Esophagus muscularis mucosa (tissue), 4 donors: ENCODE results near the gene CIDEB. TPM values are rescaled to one million over a fixed set of nuclear protein-coding genes. Genes with fewer than 3 reads are reported as not detected.

Source experiments
- DNase-seq: peaks from one replicate; pipeline ENCODE4 v3.0.0-alpha.2; 2017; ENCODE audit errors: extremely low spot score
- H3K27ac ChIP-seq, 4 donors: fragments of 200-600 bp; sonication (generic); replicated peaks in 1 of 4; 1 replicate in 3 of 4; 2 replicates in 1 of 4; pipeline ENCODE4 v1.5.1; 2016 to 2019; ENCODE audit warnings: mild to moderate bottlenecking in 1 of 4
- H3K27me3 ChIP-seq, 4 donors: fragments of 200-600 bp; sonication (generic); one replicate each; pipeline versions ENCODE4 v1.5.1 to v1.6.0; 2016 to 2019
- H3K36me3 ChIP-seq, 4 donors: fragments of 200-600 bp; sonication (generic); one replicate each; pipeline ENCODE4 v1.5.1; 2016 to 2019
- H3K4me1 ChIP-seq, 4 donors: fragments of 200-600 bp; sonication (generic); one replicate each; pipeline ENCODE4 v1.5.1; 2016 to 2019
- H3K4me3 ChIP-seq, 4 donors: fragments of 200-600 bp; sonication (generic); 1 replicate in 2 of 4; 2 replicates in 2 of 4; pipeline ENCODE4 v1.5.1; 2016 to 2019; ENCODE audit warnings: mild to moderate bottlenecking in 4 of 4, moderate library complexity in 1 of 4
- H3K9me3 ChIP-seq, 4 donors: fragments of 200-600 bp; sonication (generic); 1 replicate in 3 of 4; 2 replicates in 1 of 4; pipeline ENCODE4 v1.5.1; 2016 to 2019
- CTCF ChIP-seq, 3 experiments: fragments of 200-600 bp in 2 of 3; fragments of 450-650 bp in 1 of 3; sonication (generic) in 2 of 3; IDR thresholded peaks; one replicate each; pipeline ENCODE4 v1.5.1; 2017 to 2019; ENCODE audit warnings: antibody characterized with exemption in 3 of 3, mild to moderate bottlenecking in 2 of 3, moderate library complexity in 1 of 3
- EP300 ChIP-seq: sonication (generic); formaldehyde crosslinking; IDR thresholded peaks from one replicate; pipeline ENCODE4 v1.6.1; 2017; ENCODE audit warnings: antibody characterized with exemption
- POLR2A ChIP-seq: fragments of 450-650 bp; IDR thresholded peaks from one replicate; pipeline ENCODE4 v1.6.1; 2017; ENCODE audit warnings: antibody characterized with exemption, moderate library complexity, mild to moderate bottlenecking, low read depth
- POLR2AphosphoS5 ChIP-seq, 2 donors: sonication (generic); formaldehyde crosslinking; IDR thresholded peaks; one replicate each; pipeline ENCODE4 v1.6.1; 2017; ENCODE audit warnings: antibody characterized with exemption in 2 of 2
- WGBS: methylation state at CpG from one replicate; pipeline ENCODE4 v1.1.5; 2018; 5-methylcytosine and 5-hydroxymethylcytosine counted together
- intact Hi-C: fragments of 100-400 bp; cut with DNase I; formaldehyde crosslinking; loops from one replicate; pipeline ENCODE4 v1.15.1; 2023
- total RNA-seq, 4 donors: library from RNA; depleted of rRNA; stranded (reverse); fragments of >200 nt; gene quantifications; one replicate each; pipeline versions ENCODE4 v1.1.0 to v1.2.1, GENCODE V29; 2016

The CIDEB gene
- total RNA-seq, 4 donors from 2014 or later, result 6.6 to 12.5 (median 8.1) TPM

DNA sequence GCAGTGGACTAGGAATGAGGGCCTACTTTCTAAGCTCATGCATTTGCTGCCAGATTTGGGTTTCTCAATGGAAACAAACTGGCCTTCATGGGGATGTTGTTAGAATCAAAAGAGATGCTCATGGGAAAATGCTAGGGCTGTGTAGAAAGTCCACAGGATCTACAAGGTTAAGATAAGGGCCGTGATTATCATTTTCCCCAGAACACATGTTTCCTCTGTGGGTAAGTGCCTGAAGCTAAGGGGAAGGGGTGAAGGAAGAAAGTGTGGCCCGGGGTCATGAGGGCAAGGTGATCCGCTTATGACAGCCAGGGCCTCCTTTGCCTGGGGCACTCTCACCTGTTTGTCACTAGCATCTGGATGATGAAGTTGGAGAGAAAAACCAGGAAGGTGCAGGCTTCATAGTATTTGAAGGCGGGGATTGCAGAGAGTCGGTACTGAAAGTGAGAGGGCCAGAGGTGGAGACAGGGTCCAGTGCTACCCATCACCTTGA lies 17.3 kb upstream of the CIDEB start:
- Histone ChIP-seq H3K36me3 (peaks cover 0 to 69% (median 5%) of the 10 kb centered on the region in 4 donors), H3K4me1 (peaks cover 0 to 9% (median 2%) of the 10 kb centered on the region in 4 donors), H3K4me3 (no peak overlapping the region), H3K27me3 (peaks cover 0 to 8% (median 0%) of the 10 kb centered on the region in 4 donors), H3K9me3 (no peaks in the 10 kb centered on the region), H3K27ac (no peak overlapping the region)
- 85% methylated on average over 5 of the region's 5 CpGs for WGBS
- no peak for DNase-seq
- TF ChIP-seq EP300, result no peak
- intact Hi-C loops, result no loop called here

- no peak for DNase-seq
- WGBS, result 79% methylated on average over 4 of the region's 6 CpGs
- Histone ChIP-seq H3K9me3 (no peaks in the 10 kb centered on the region), H3K36me3 (peaks cover 0 to 72% (median 5%) of the 10 kb centered on the region in 4 donors), H3K4me3 (no peak overlapping the region), H3K27ac (no peak overlapping the region), H3K27me3 (peaks cover 0 to 18% (median 5%) of the 10 kb centered on the region in 4 donors), H3K4me1 (peaks cover 0 to 5% (median 2%) of the 10 kb centered on the region in 4 donors)
- intact Hi-C loops, result no loop called here
- TF ChIP-seq POLR2AphosphoS5 (IDR thresholded peaks at IDR 0.05) (no peak), POLR2A (no peak), EP300 (no peak), CTCF (IDR thresholded peaks at IDR 0.05) (no peak)
Observed at GRCh38 chr14:24324024-24324423, 16.2 kb upstream of the CIDEB start.

DNA sequence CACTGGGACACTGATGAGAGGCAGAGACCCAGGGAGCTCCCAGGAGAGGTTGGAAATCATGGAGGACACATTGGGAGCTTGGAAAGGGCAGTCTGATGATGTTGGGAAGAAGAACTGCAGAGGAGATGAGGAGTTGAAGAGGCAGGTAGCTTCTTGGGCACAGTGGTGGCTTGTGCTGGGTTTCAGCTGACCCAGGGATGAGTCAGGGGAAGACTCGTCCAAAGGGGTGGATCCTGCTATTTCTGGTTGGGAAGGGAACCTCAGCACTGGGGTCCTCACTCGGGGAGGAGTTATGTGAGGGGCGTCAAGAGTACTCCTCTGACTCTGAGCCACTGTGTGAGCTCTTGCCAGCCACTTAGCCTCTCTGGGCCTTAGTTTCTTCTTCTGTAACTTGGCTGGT lies 15.6 kb upstream of the CIDEB start:
- TF ChIP-seq CTCF (IDR thresholded peaks at IDR 0.05) (no peak), POLR2A (no peak), EP300 (no peak), POLR2AphosphoS5 (IDR thresholded peaks at IDR 0.05) (no peak)
- H3K27me3 ChIP-seq, result peaks cover 0 to 25% (median 8%) of the 10 kb centered on the region in 4 donors
- 34% methylated on average over 3 of the region's 3 CpGs for WGBS
- no peaks in the 10 kb centered on the region for H3K9me3 ChIP-seq
- peaks cover 0 to 71% (median 5%) of the 10 kb centered on the region in 4 donors for H3K36me3 ChIP-seq
- no peak for DNase-seq
- H3K4me3 ChIP-seq, result no peak overlapping the region
- H3K27ac ChIP-seq, result no peak overlapping the region
- intact Hi-C loops, result no loop called here
- H3K4me1 ChIP-seq, result peaks cover 0 to 5% (median 0%) of the 10 kb centered on the region in 4 donors

- peaks cover 0 to 32% (median 9%) of the 10 kb centered on the region in 4 donors for H3K27me3 ChIP-seq
- H3K4me1 ChIP-seq, result peaks cover 0 to 6% (median 0%) of the 10 kb centered on the region in 4 donors
- TF ChIP-seq POLR2A (no peak), CTCF (IDR thresholded peaks at IDR 0.05) (no peak)
- no peak overlapping the region for H3K4me3 ChIP-seq
- DNase-seq, result no peak
- WGBS, result 54% methylated on average over 6 of the region's 10 CpGs
- H3K9me3 ChIP-seq, result no peaks in the 10 kb centered on the region
- H3K36me3 ChIP-seq, result peaks cover 0 to 71% (median 5%) of the 10 kb centered on the region in 4 donors
- intact Hi-C loops, result no loop called here
- no peak overlapping the region for H3K27ac ChIP-seq
Observed at GRCh38 chr14:24322672-24323071, 14.9 kb upstream of the CIDEB start.

- Histone ChIP-seq H3K9me3 (no peaks in the 10 kb centered on the region), H3K36me3 (peaks cover 0 to 71% (median 5%) of the 10 kb centered on the region in 4 donors), H3K4me3 (no peak overlapping the region), H3K27ac (no peak overlapping the region), H3K27me3 (peaks cover 0 to 44% (median 13%) of the 10 kb centered on the region in 4 donors), H3K4me1 (peaks cover 2 to 14% (median 7%) of the 10 kb centered on the region in 4 donors)
- 84% methylated on average over 14 of the region's 14 CpGs for WGBS
- TF ChIP-seq POLR2A (no peak), EP300 (no peak), POLR2AphosphoS5 (IDR thresholded peaks at IDR 0.05) (no peak), CTCF (IDR thresholded peaks at IDR 0.05) (no peak)
- intact Hi-C loops, result no loop called here
- no peak for DNase-seq
Observed at GRCh38 chr14:24321212-24321975, 13.6 kb upstream of the CIDEB start.
